MM.1S (cell line): Measurements from ENCODE around the gene MBP.

Experiments used
- DNase-seq: peaks from one replicate; pipeline ENCODE4 v3.0.0-alpha.2; 2015
- H2AFZ ChIP-seq: fragments of 300-600 bp; sonication (generic); 2 replicates; pipeline ENCODE4 v1.6.0; 2016; ENCODE audit warnings: antibody characterized with exemption, low read length
- H3F3A ChIP-seq: fragments of 300-600 bp; sonication (generic); 2 replicates; pipeline ENCODE4 v1.6.1; 2016; ENCODE audit warnings: mild to moderate bottlenecking, antibody characterized with exemption, low read length, moderate library complexity, mixed read lengths; ENCODE audit not compliant: insufficient read depth
- H3K27ac ChIP-seq: fragments of 300-600 bp; sonication (generic); 2 replicates; pipeline ENCODE4 v1.5.1; 2016; ENCODE audit warnings: mild to moderate bottlenecking, low read length
- H3K27me3 ChIP-seq: fragments of 300-600 bp; sonication (generic); replicated peaks from 2 replicates; pipeline ENCODE4 v1.6.0; 2016; ENCODE audit warnings: low read length; ENCODE audit not compliant: insufficient read depth
- H3K36me3 ChIP-seq: fragments of 300-600 bp; sonication (generic); replicated peaks from 2 replicates; pipeline ENCODE4 v1.6.1; 2016; ENCODE audit warnings: mild to moderate bottlenecking, low read length, mixed read lengths; ENCODE audit not compliant: insufficient read depth
- H3K4me1 ChIP-seq: fragments of 300-600 bp; sonication (generic); 2 replicates; pipeline ENCODE4 v1.6.1; 2016; ENCODE audit warnings: low read length, mixed read lengths
- H3K4me2 ChIP-seq: fragments of 300-600 bp; sonication (generic); 2 replicates; pipeline ENCODE4 v1.6.0; 2016; ENCODE audit warnings: low read depth, low read length
- H3K4me3 ChIP-seq: fragments of 300-600 bp; sonication (generic); 2 replicates; pipeline ENCODE4 v1.5.1; 2016; ENCODE audit warnings: low read length, mixed read lengths
- H3K79me2 ChIP-seq: fragments of 300-600 bp; sonication (generic); 2 replicates; pipeline ENCODE4 v1.6.1; 2016; ENCODE audit warnings: mixed run types, low read length, mixed read lengths
- H3K9ac ChIP-seq: fragments of 300-600 bp; sonication (generic); 2 replicates; pipeline ENCODE4 v1.6.1; 2016; ENCODE audit warnings: low read length, mixed read lengths
- H3K9me2 ChIP-seq: fragments of 300-600 bp; sonication (generic); replicated peaks from 2 replicates; pipeline ENCODE4 v1.6.1; 2016; ENCODE audit warnings: mild to moderate bottlenecking, low read length, mixed read lengths; ENCODE audit not compliant: insufficient read depth
- H3K9me3 ChIP-seq: fragments of 300-600 bp; sonication (generic); replicated peaks from 2 replicates; pipeline ENCODE4 v1.6.1; 2016; ENCODE audit warnings: mild to moderate bottlenecking, low read length, mixed read lengths; ENCODE audit not compliant: insufficient read depth
- H4K20me1 ChIP-seq: fragments of 300-600 bp; sonication (generic); 2 replicates; pipeline ENCODE4 v1.6.1; 2016; ENCODE audit warnings: mild to moderate bottlenecking, low read length, moderate library complexity, mixed read lengths; ENCODE audit not compliant: insufficient read depth
- CTCF ChIP-seq: fragments of 300-600 bp; sonication (generic); IDR thresholded peaks from 2 replicates; pipeline ENCODE4 v1.5.1; 2016; ENCODE audit warnings: antibody characterized with exemption, low read length, mixed read lengths
- EZH2 ChIP-seq: fragments of 300-600 bp; sonication (generic); optimal IDR thresholded peaks from 2 replicates; pipeline ENCODE3; 2017; ENCODE audit warnings: low read depth, mild to moderate bottlenecking, antibody characterized with exemption, low read length, mixed read lengths
- EZH2phosphoT487 ChIP-seq: fragments of 300-600 bp; sonication (generic); IDR thresholded peaks from 2 replicates; pipeline ENCODE4 v1.6.1; 2018; ENCODE audit warnings: antibody characterized with exemption, low read length

Gene MBP

GRCh38 chr18:77151772-77152520 lies 19.4 kb upstream of the MBP start:
- Histone ChIP-seq H3K27me3 (no peaks in the 10 kb centered on the region), H3K79me2 (no peaks in the 10 kb centered on the region), H3K27ac (no peak overlapping the region), H4K20me1 (no peaks in the 10 kb centered on the region), H3K4me2 (no peak overlapping the region), H3K9me2 (no peaks in the 10 kb centered on the region), H3K9me3 (no peaks in the 10 kb centered on the region), H3K4me3 (no peak overlapping the region), H2AFZ (no peak overlapping the region), H3K9ac (no peak overlapping the region), H3K4me1 (no peaks in the 10 kb centered on the region), H3K36me3 (no peaks in the 10 kb centered on the region), H3F3A (no peaks in the 10 kb centered on the region)
- no peak for DNase-seq
- TF ChIP-seq EZH2 (no peak), EZH2phosphoT487 (no peak), CTCF (no peak)

GRCh38 chr18:77151033-77151771 lies 18.6 kb upstream of the MBP start:
- H3K27me3 ChIP-seq, result no peaks in the 10 kb centered on the region
- no peak overlapping the region for H2AFZ ChIP-seq
- no peak overlapping the region for H3K4me3 ChIP-seq
- TF ChIP-seq EZH2phosphoT487 (no peak), EZH2 (no peak), CTCF (no peak)
- H3K36me3 ChIP-seq, result no peaks in the 10 kb centered on the region
- no peaks in the 10 kb centered on the region for H3F3A ChIP-seq
- no peak for DNase-seq
- no peak overlapping the region for H3K4me2 ChIP-seq
- H4K20me1 ChIP-seq, result no peaks in the 10 kb centered on the region
- H3K9me3 ChIP-seq, result no peaks in the 10 kb centered on the region
- no peaks in the 10 kb centered on the region for H3K79me2 ChIP-seq
- no peak overlapping the region for H3K27ac ChIP-seq
- no peaks in the 10 kb centered on the region for H3K9me2 ChIP-seq
- no peaks in the 10 kb centered on the region for H3K4me1 ChIP-seq
- no peak overlapping the region for H3K9ac ChIP-seq

- Histone ChIP-seq H3K27me3 (no peaks in the 10 kb centered on the region), H3K36me3 (no peaks in the 10 kb centered on the region), H4K20me1 (no peaks in the 10 kb centered on the region), H2AFZ (no peak overlapping the region), H3F3A (no peaks in the 10 kb centered on the region), H3K9me2 (no peaks in the 10 kb centered on the region), H3K4me3 (no peak overlapping the region), H3K9ac (no peak overlapping the region), H3K4me1 (no peaks in the 10 kb centered on the region), H3K4me2 (no peak overlapping the region), H3K9me3 (no peaks in the 10 kb centered on the region), H3K79me2 (no peaks in the 10 kb centered on the region), H3K27ac (no peak overlapping the region)
- DNase-seq, result no peak
- TF ChIP-seq EZH2phosphoT487 (no peak), EZH2 (no peak), CTCF (no peak)
These were observed 18.0 kb upstream of the MBP start for GRCh38 chr18:77150588-77150987.
